Raji (cell line): ENCODE data around the gene RFX2.

ENCODE experiments used
- POLR2A ChIP-seq: IDR thresholded peaks from 2 replicates; pipeline ENCODE4 v1.6.1; 2011; ENCODE audit warnings: low read depth, low read length, control low read depth; ENCODE audit not compliant: insufficient read depth

The RFX2 gene

GRCh38 chr19:5943623-5944022 is 166.7 kb downstream of the RFX2 start:
- no peak for TF ChIP-seq POLR2A
